T-helper 1 cell treated with Interleukin-12 subunit alpha and Interleukin-12 subunit beta and Interleukin-4 antibody, amounts not matched to agents 30 μg/mL and 1 μg/mL, for 36 hours (primary cell): ENCODE data around the gene AZGP1.
"Not testable (repeated sequence)": the region's sequence is repeated elsewhere in the genome, so short reads cannot be mapped to it uniquely, and the experiment has no call there.

ENCODE experiments used
- H3K27ac Mint-ChIP-seq: one replicate; pipeline ENCODE4 v1.8.0; 2021; ENCODE audit warnings: mild to moderate bottlenecking, mixed read lengths
- H3K27me3 Mint-ChIP-seq: one replicate; pipeline ENCODE4 v1.8.0; 2021; ENCODE audit warnings: low read depth, mixed read lengths
- H3K36me3 Mint-ChIP-seq: one replicate; pipeline ENCODE4 v1.8.0; 2021; ENCODE audit warnings: low read depth, mixed read lengths
- H3K4me1 Mint-ChIP-seq: one replicate; pipeline ENCODE4 v1.8.0; 2021; ENCODE audit warnings: low read depth, mixed read lengths
- H3K4me3 Mint-ChIP-seq: one replicate; pipeline ENCODE4 v1.8.0; 2021; ENCODE audit warnings: mild to moderate bottlenecking, moderate library complexity, mixed read lengths
- H3K9me3 Mint-ChIP-seq: one replicate; pipeline ENCODE4 v1.8.0; 2021; ENCODE audit warnings: mixed read lengths

AZGP1 gene

GRCh38 chr7:99984593-99984992, 8.8 kb upstream of the AZGP1 start:
- Mint-ChIP-seq H3K4me1 (peaks cover 2% of the 10 kb centered on the region), H3K27ac (no peak overlapping the region), H3K36me3 (no peaks in the 10 kb centered on the region), H3K27me3 (peaks cover 11% of the 10 kb centered on the region), H3K9me3 (peaks cover 4% of the 10 kb centered on the region), H3K4me3 (no peak overlapping the region)

GRCh38 chr7:99981066-99981465, 5.2 kb upstream of the AZGP1 start:
- H3K27ac Mint-ChIP-seq, H3K4me3 Mint-ChIP-seq, H3K4me1 Mint-ChIP-seq, H3K9me3 Mint-ChIP-seq, H3K36me3 Mint-ChIP-seq: not testable (repeated sequence)
- H3K27me3 Mint-ChIP-seq = peaks cover 12% of the 10 kb centered on the region

- H3K4me1 Mint-ChIP-seq = not testable (repeated sequence)
Observed at GRCh38 chr7:99980448-99980872, 4.6 kb upstream of the AZGP1 start.

GRCh38 chr7:99979814-99980225, 4.0 kb upstream of the AZGP1 start:
- H3K36me3 Mint-ChIP-seq, H3K4me3 Mint-ChIP-seq, H3K4me1 Mint-ChIP-seq, H3K27ac Mint-ChIP-seq, H3K9me3 Mint-ChIP-seq: not testable (repeated sequence)
- peaks cover 15% of the 10 kb centered on the region for H3K27me3 Mint-ChIP-seq

More at GRCh38 chr7:99980448-99980872, 4.6 kb upstream of the AZGP1 start:
- not testable (repeated sequence) for H3K27ac Mint-ChIP-seq, H3K4me3 Mint-ChIP-seq, H3K36me3 Mint-ChIP-seq, H3K9me3 Mint-ChIP-seq
- H3K27me3 Mint-ChIP-seq = peaks cover 15% of the 10 kb centered on the region

- peaks cover 2% of the 10 kb centered on the region for H3K4me1 Mint-ChIP-seq
- peaks cover 7% of the 10 kb centered on the region for H3K27me3 Mint-ChIP-seq
- no peaks in the 10 kb centered on the region for H3K9me3 Mint-ChIP-seq
- H3K4me3 Mint-ChIP-seq = no peak overlapping the region
- H3K27ac Mint-ChIP-seq = no peak overlapping the region
- H3K36me3 Mint-ChIP-seq = no peaks in the 10 kb centered on the region
Observed at GRCh38 chr7:99976626-99977025, 795 bp upstream of the AZGP1 start.

- H3K36me3 Mint-ChIP-seq = no peaks in the 10 kb centered on the region
- H3K4me3 Mint-ChIP-seq = no peak overlapping the region
- no peak overlapping the region for H3K27ac Mint-ChIP-seq
- H3K27me3 Mint-ChIP-seq = peaks cover 12% of the 10 kb centered on the region
- no peaks in the 10 kb centered on the region for H3K9me3 Mint-ChIP-seq
- no peaks in the 10 kb centered on the region for H3K4me1 Mint-ChIP-seq
Observed at GRCh38 chr7:99974681-99975080, 1.1 kb downstream of the AZGP1 start.

- not testable (repeated sequence) for H3K9me3 Mint-ChIP-seq, H3K4me3 Mint-ChIP-seq, H3K4me1 Mint-ChIP-seq, H3K27ac Mint-ChIP-seq, H3K36me3 Mint-ChIP-seq
- H3K27me3 Mint-ChIP-seq = peaks cover 12% of the 10 kb centered on the region
Observed at GRCh38 chr7:99973817-99974216, 2.0 kb downstream of the AZGP1 start.

GRCh38 chr7:99971242-99971641, 4.6 kb downstream of the AZGP1 start:
- no peaks in the 10 kb centered on the region for H3K9me3 Mint-ChIP-seq
- no peak overlapping the region for H3K4me3 Mint-ChIP-seq
- no peaks in the 10 kb centered on the region for H3K36me3 Mint-ChIP-seq
- H3K4me1 Mint-ChIP-seq = no peaks in the 10 kb centered on the region
- H3K27ac Mint-ChIP-seq = no peak overlapping the region
- peaks cover 9% of the 10 kb centered on the region for H3K27me3 Mint-ChIP-seq

- H3K9me3 Mint-ChIP-seq, H3K27me3 Mint-ChIP-seq, H3K27ac Mint-ChIP-seq, H3K4me3 Mint-ChIP-seq, H3K36me3 Mint-ChIP-seq, H3K4me1 Mint-ChIP-seq: not testable (repeated sequence)
Observed at GRCh38 chr7:99969813-99970212, 6.0 kb downstream of the AZGP1 start.

GRCh38 chr7:99969298-99969697, 6.5 kb downstream of the AZGP1 start:
- H3K27ac Mint-ChIP-seq = no peak overlapping the region
- no peak overlapping the region for H3K4me3 Mint-ChIP-seq
- H3K9me3 Mint-ChIP-seq = no peaks in the 10 kb centered on the region
- peaks cover 5% of the 10 kb centered on the region for H3K27me3 Mint-ChIP-seq
- no peaks in the 10 kb centered on the region for H3K36me3 Mint-ChIP-seq
- no peaks in the 10 kb centered on the region for H3K4me1 Mint-ChIP-seq

- Mint-ChIP-seq H3K4me3 (no peak overlapping the region), H3K27me3 (peaks cover 7% of the 10 kb centered on the region), H3K4me1 (no peaks in the 10 kb centered on the region), H3K36me3 (no peaks in the 10 kb centered on the region), H3K27ac (no peak overlapping the region), H3K9me3 (no peaks in the 10 kb centered on the region)
Observed at GRCh38 chr7:99958564-99959227, 17.1 kb downstream of the AZGP1 start.

- no peaks in the 10 kb centered on the region for H3K36me3 Mint-ChIP-seq
- H3K4me3 Mint-ChIP-seq = no peak overlapping the region
- H3K9me3 Mint-ChIP-seq = peaks cover 8% of the 10 kb centered on the region
- H3K27me3 Mint-ChIP-seq = peaks cover 6% of the 10 kb centered on the region
- H3K27ac Mint-ChIP-seq = no peak overlapping the region
- no peaks in the 10 kb centered on the region for H3K4me1 Mint-ChIP-seq
Observed at GRCh38 chr7:99955247-99955646, 20.6 kb downstream of the AZGP1 start.

- H3K9me3 Mint-ChIP-seq = peaks cover 13% of the 10 kb centered on the region
- H3K4me3 Mint-ChIP-seq, H3K4me1 Mint-ChIP-seq, H3K27me3 Mint-ChIP-seq, H3K27ac Mint-ChIP-seq, H3K36me3 Mint-ChIP-seq: not testable (repeated sequence)
Observed at GRCh38 chr7:99954643-99955042, 21.2 kb downstream of the AZGP1 start.

GRCh38 chr7:99953649-99954048, 22.2 kb downstream of the AZGP1 start:
- Mint-ChIP-seq H3K27ac (no peak overlapping the region), H3K4me1 (no peaks in the 10 kb centered on the region), H3K4me3 (no peak overlapping the region), H3K27me3 (peaks cover 3% of the 10 kb centered on the region), H3K9me3 (peaks cover 14% of the 10 kb centered on the region), H3K36me3 (no peaks in the 10 kb centered on the region)

GRCh38 chr7:99952649-99953048, 23.2 kb downstream of the AZGP1 start:
- H3K27me3 Mint-ChIP-seq, H3K4me3 Mint-ChIP-seq, H3K27ac Mint-ChIP-seq, H3K4me1 Mint-ChIP-seq, H3K36me3 Mint-ChIP-seq: not testable (repeated sequence)
- H3K9me3 Mint-ChIP-seq = peaks cover 14% of the 10 kb centered on the region

GRCh38 chr7:99950819-99951218, 25.0 kb downstream of the AZGP1 start:
- H3K9me3 Mint-ChIP-seq = peaks cover 14% of the 10 kb centered on the region
- not testable (repeated sequence) for H3K27me3 Mint-ChIP-seq, H3K4me3 Mint-ChIP-seq, H3K4me1 Mint-ChIP-seq, H3K36me3 Mint-ChIP-seq, H3K27ac Mint-ChIP-seq
